Type B pancreatic cell (in vitro differentiated cells): Measurements from ENCODE around the gene RACK1. TPM values are rescaled to one million over a fixed set of nuclear protein-coding genes. Genes with fewer than 3 reads are reported as not detected.

Experiments used
- DNase-seq: peaks from one replicate; pipeline ENCODE4 v3.0.0; 2021; ENCODE audit warnings: mixed read lengths; ENCODE audit not compliant: unreplicated experiment; ENCODE audit errors: extremely low spot score
- H3K27ac Mint-ChIP-seq: 2 replicates; pipeline ENCODE4 v1.8.0; 2021; ENCODE audit warnings: mild to moderate bottlenecking, mixed read lengths
- H3K27me3 Mint-ChIP-seq: 2 replicates; pipeline ENCODE4 v1.8.0; 2021; ENCODE audit warnings: mixed read lengths
- H3K36me3 Mint-ChIP-seq: 2 replicates; pipeline ENCODE4 v1.8.0; 2021; ENCODE audit warnings: mixed read lengths
- H3K4me1 Mint-ChIP-seq: one replicate; pipeline ENCODE4 v1.8.0; 2021; ENCODE audit warnings: mixed read lengths; ENCODE audit not compliant: unreplicated experiment
- H3K4me3 Mint-ChIP-seq: 2 replicates; pipeline ENCODE4 v1.8.0; 2021; ENCODE audit warnings: mild to moderate bottlenecking, mixed read lengths
- H3K9me3 Mint-ChIP-seq: 2 replicates; pipeline ENCODE4 v1.8.0; 2021; ENCODE audit warnings: mixed read lengths
- total RNA-seq: library from RNA; stranded (reverse); gene quantifications from 2 replicates; pipeline ENCODE4 v1.2.1, GENCODE V29; 2021; ENCODE audit warnings: low replicate concordance
- TF ChIP-seq, protein P1 (sequence below): fragments of 200-600 bp; sonication (generic); conservative IDR thresholded peaks from 2 replicates; pipeline ENCODE4 v1.5.0; 2021; ENCODE audit warnings: antibody characterized with exemption, mild to moderate bottlenecking

The RACK1 gene
- total RNA-seq, 1 donor from 2014 or later, result 2,055 TPM

DNA sequence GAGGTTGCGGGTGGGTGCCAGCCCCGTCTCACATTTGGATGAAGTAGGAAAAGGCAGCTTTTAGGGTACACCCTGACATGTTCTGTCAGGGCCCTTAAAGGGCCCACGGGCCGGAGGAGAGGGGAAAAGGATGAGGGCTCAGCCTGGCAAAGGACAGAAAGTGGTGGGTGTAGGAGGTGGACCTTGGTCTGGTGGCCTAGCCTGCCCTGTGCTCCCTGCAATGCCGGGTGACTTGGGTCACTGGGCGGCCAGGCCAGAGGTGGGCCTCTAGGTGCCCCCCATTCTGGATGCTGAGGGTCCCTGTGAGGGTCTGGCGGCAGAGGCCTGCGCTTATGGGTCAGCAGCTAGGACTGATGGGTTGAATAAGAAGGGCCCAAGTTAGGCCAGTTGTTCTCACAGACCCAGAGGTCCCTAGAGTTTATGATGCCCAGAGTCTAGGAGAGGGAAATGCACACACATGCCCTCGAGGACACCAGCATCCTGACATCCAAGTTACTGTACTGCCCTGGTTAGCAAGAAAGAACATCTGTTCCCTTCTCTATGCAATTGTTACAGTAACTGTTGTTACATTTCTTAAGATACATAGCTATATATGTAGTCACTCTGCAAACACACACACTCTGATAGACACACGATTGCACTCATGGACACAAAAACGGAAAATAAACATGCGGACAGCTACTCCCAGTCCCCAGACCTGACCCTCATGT, 51.2 kb downstream of the RACK1 start:
- Mint-ChIP-seq H3K27me3 (peaks cover 30% of the 10 kb centered on the region), H3K4me1 (peaks cover 9% of the 10 kb centered on the region), H3K4me3 (peak overlapping the region; percentile 97), H3K9me3 (no peaks in the 10 kb centered on the region), H3K36me3 (peaks cover 9% of the 10 kb centered on the region), H3K27ac (peak overlapping the region; percentile 97)
- no peak for DNase-seq
- TF ChIP-seq, protein P1, sequence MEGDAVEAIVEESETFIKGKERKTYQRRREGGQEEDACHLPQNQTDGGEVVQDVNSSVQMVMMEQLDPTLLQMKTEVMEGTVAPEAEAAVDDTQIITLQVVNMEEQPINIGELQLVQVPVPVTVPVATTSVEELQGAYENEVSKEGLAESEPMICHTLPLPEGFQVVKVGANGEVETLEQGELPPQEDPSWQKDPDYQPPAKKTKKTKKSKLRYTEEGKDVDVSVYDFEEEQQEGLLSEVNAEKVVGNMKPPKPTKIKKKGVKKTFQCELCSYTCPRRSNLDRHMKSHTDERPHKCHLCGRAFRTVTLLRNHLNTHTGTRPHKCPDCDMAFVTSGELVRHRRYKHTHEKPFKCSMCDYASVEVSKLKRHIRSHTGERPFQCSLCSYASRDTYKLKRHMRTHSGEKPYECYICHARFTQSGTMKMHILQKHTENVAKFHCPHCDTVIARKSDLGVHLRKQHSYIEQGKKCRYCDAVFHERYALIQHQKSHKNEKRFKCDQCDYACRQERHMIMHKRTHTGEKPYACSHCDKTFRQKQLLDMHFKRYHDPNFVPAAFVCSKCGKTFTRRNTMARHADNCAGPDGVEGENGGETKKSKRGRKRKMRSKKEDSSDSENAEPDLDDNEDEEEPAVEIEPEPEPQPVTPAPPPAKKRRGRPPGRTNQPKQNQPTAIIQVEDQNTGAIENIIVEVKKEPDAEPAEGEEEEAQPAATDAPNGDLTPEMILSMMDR, result no peak

DNA sequence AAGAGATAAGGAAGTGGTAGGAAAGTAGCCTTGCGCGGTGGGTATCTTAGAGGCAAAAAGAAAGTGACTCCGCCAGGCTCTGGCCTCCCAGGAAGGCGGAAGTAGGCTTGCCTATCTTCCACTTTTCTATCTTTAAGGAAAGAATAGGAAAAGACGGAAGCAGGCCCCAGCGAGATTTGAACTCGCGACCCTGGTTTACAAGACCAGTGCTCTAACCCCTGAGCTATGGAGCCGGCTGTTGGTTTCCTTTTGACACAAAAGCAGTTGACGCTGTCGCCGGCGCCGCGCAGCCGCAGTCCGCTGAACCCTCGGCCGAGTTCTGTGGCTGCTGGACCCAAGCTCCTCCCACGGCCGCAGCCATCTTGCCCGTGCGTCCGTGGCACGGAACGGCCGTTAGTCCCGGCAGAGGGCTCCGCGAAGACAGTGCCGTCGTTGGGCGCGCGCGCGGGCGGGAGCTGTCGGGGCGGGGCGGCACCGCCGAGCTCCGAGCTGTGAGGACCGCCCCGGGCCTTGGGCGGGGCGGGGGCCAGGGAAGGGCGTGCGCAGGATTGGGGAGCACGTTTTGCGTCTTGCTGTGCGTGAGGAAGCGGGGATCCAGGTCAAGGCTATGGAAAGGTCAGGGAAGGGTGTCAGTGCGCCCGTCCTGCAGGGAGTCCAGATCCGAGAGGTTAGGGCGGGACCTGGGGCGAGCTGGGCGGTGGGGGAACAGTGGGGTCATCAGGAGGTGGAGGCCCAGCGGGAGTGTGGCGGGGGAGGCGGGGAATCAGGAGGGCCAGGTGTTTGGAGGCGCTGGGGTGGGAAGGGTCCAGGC, 52.0 kb downstream of the RACK1 start:
- peaks cover 28% of the 10 kb centered on the region for H3K27me3 Mint-ChIP-seq
- H3K27ac Mint-ChIP-seq, result peak overlapping the region; percentile 97
- peak overlapping the region; percentile 97 for H3K4me3 Mint-ChIP-seq

DNA sequence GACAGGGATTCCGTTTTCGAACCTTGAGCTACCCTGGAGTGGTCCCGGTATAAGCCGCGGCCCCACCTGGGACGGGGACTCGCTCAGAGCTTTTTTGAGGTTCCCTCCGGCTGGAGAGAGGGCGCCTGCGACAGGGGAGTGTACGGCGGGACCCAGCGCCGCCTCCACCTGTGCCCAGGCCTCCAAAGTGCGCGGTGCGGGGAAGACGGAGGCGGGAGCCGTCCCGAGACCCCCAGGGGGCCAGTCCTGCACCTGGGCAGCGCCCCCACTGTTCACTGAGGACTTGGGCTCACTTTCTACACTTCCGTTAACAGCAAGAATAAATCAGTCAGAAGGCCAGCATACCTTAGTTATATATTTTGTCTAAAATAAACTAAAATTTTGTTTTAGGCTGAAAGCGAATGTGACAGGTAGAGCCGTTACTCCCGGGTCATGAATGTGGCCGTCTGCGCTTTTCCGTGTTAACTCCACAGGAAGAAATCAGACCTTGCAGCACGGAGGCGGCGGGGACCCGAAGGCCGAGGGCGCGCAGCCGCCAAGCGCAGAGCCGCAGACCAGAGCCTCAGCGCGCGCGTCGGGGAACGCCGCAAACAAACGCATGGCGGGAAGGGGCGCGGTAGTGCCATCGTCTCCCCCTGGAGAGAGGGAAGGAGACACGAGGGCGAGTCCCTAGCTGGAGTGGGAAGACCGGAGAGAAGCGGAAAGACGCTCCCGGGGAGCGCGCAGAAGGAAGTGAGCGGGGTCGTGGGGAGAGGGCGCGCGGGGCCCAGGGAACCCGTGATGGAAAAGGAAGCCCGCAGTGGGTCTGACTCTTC, 52.8 kb downstream of the RACK1 start:
- H3K4me1 Mint-ChIP-seq, result peaks cover 9% of the 10 kb centered on the region
- peaks cover 26% of the 10 kb centered on the region for H3K27me3 Mint-ChIP-seq
- no peak for DNase-seq

More for the DNA sequence above, 52.0 kb downstream of the RACK1 start:
- H3K4me1 Mint-ChIP-seq, result peaks cover 9% of the 10 kb centered on the region
- peak; percentile 99 for DNase-seq
- TF ChIP-seq, protein P1, result no peak
- H3K36me3 Mint-ChIP-seq, result peaks cover 9% of the 10 kb centered on the region
- no peaks in the 10 kb centered on the region for H3K9me3 Mint-ChIP-seq

DNA sequence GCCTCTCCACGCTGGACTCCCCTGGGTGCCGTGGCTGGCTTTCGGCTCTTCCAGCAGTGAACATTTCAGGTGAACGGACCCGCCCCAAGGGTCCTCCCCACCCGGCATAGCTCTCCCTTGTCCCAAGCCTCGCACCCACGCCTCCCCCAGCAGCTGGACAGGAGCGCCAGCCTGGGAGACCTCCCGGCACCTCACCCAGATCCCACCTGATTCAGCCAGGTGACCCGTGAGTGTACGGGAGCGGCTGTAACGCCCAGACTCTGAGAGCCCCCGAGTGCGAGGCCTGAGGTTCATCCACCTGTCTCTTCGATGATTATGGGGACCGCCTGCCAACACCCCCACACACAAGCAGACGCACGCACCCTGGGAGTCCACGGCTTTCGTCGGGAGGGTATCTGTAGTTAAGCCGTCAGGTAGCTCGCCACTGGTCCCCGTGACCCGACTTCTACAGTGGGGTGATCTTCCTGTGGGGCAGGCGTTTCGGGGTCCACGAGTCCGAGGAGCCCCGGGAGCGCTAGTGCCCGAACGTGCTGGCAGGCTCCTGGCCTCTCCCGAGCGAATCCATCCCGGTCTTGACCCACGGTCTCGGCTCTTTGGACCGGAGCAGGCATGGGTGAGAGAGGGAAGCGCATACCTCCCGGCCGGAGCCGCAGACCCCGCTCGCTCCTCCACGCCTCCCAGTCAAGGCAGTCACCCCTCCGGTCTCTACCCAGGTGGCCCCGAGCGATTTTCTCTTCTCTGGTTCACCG, 53.6 kb downstream of the RACK1 start:
- Mint-ChIP-seq H3K27me3 (peaks cover 26% of the 10 kb centered on the region), H3K27ac (peak overlapping the region; percentile 98), H3K36me3 (peaks cover 9% of the 10 kb centered on the region), H3K4me3 (peak overlapping the region; percentile 97), H3K9me3 (no peaks in the 10 kb centered on the region), H3K4me1 (peaks cover 9% of the 10 kb centered on the region)
- DNase-seq, result no peak
- TF ChIP-seq, protein P1, result no peak

More for the DNA sequence above, 52.8 kb downstream of the RACK1 start:
- Mint-ChIP-seq H3K27ac (peak overlapping the region; percentile 97), H3K9me3 (no peaks in the 10 kb centered on the region), H3K36me3 (peaks cover 9% of the 10 kb centered on the region), H3K4me3 (peak overlapping the region; percentile 97)
- TF ChIP-seq, protein P1, result peak; percentile 36
